GM12874 (cell line): ENCODE data around the gene CCL15.

Source experiments
- CTCF ChIP-seq: IDR thresholded peaks from 2 replicates; pipeline ENCODE4 v1.5.1; 2011; ENCODE audit warnings: low read depth, mild to moderate bottlenecking, control low read depth, low read length, moderate library complexity; ENCODE audit not compliant: insufficient read depth

The CCL15 gene

GRCh38 chr17:36024106-36024869, 22.9 kb upstream of the CCL15 start:
- no peak for TF ChIP-seq CTCF

GRCh38 chr17:36019423-36019822, 18.1 kb upstream of the CCL15 start:
- no peak for TF ChIP-seq CTCF

DNA sequence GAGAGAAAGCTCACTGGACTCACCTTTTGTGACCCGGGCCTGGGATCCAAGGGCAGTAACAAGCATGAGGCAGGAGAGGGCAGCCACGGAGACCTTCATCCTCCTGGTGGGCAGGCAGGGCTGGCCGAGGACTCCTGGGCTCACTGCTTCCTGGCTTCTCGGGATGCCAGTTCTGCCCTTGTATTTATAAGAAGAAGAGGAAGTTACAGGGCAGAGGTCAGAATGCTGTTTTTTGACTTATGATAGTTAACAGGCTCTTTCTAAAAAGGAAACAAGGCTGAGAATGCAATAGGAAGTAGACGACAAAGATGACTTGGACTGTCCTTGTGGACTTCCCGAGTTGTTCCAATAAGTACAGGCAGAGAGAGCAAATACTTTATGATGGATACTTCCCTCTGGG, 16.4 kb upstream of the CCL15 start, which contains the start of gene CCL23:
TSS of gene CCL23 (minus strand) at position 174 of the 400 bp plus-strand sequence. CDS start at position 99, 75 bp downstream.
- no peak for TF ChIP-seq CTCF

DNA sequence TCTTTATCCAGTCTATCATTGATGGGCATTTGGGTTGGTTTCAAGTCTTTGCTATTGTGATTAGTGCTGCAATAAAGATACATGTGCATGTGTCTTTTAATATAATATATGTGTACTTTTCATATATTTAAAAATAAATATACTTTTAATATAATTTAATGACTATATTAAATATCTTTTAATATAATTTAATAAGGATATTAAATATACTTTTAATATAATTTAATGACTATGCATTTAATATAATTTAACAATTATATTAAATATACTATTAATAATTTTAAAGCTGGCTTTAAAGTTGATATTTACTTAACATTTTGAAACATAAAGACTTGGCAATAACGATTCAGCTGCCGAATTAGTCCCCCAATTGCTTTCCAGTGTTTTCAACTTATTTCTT, 15.2 kb upstream of the CCL15 start:
- no peak for TF ChIP-seq CTCF

DNA sequence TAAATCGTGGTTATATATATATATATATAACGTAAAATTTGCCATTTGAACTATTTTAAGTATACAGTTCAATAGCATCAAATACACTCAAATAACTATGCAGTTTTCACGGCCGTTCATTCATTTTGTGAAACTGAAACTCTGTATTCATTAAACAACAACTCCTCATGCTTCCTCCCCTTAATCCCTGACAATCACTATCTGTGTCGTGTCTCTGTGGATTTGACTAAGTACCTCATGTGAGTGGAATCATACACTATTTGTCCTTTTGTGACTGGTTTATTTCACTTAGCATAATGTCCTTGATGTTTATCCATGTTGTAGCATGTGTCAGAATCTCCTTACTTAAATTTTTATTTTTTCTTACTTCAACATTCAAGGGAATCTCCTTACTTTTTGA, 13.6 kb upstream of the CCL15 start:
- TF ChIP-seq CTCF = no peak

DNA sequence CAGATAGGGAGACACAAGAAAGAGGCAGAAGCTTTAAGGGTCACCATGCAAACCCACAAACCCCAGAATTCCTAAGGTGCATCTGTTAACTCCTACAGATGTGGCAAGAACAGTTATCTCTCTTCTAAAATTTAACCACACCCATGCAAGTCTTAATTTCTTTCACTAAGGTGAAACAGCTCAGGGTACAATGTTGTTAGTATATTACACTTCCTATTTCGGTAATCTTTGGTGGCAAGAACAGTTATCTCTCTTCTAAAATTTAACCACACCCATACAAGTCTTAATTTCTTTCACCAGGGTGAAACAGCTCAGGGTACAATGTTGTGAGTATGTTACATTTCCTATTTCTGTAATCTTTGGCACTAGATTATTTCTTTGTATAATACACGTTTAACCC, 9.8 kb upstream of the CCL15 start:
- no peak for TF ChIP-seq CTCF

- TF ChIP-seq CTCF = peak; percentile 32; the same call in 1 of the 2 replicates
Measured at GRCh38 chr17:36008998-36009665, 7.8 kb upstream of the CCL15 start.
